Type B pancreatic cell (in vitro differentiated cells): ENCODE data around the gene CNRIP1. TPM values are rescaled to one million over a fixed set of nuclear protein-coding genes. Genes with fewer than 3 reads are reported as not detected.

ENCODE experiments used
- DNase-seq: peaks from one replicate; pipeline ENCODE4 v3.0.0; 2021; ENCODE audit warnings: mixed read lengths; ENCODE audit not compliant: unreplicated experiment; ENCODE audit errors: extremely low spot score
- H3K27ac Mint-ChIP-seq: 2 replicates; pipeline ENCODE4 v1.8.0; 2021; ENCODE audit warnings: mild to moderate bottlenecking, mixed read lengths
- H3K27me3 Mint-ChIP-seq: 2 replicates; pipeline ENCODE4 v1.8.0; 2021; ENCODE audit warnings: mixed read lengths
- H3K36me3 Mint-ChIP-seq: 2 replicates; pipeline ENCODE4 v1.8.0; 2021; ENCODE audit warnings: mixed read lengths
- H3K4me1 Mint-ChIP-seq: one replicate; pipeline ENCODE4 v1.8.0; 2021; ENCODE audit warnings: mixed read lengths; ENCODE audit not compliant: unreplicated experiment
- H3K4me3 Mint-ChIP-seq: 2 replicates; pipeline ENCODE4 v1.8.0; 2021; ENCODE audit warnings: mild to moderate bottlenecking, mixed read lengths
- H3K9me3 Mint-ChIP-seq: 2 replicates; pipeline ENCODE4 v1.8.0; 2021; ENCODE audit warnings: mixed read lengths
- long read RNA-seq: library from polyadenylated mRNA; unstranded; transcript quantifications from one replicate; pipeline ENCODE4 v2.0.0, GENCODE V29; 2020
- total RNA-seq: library from RNA; stranded (reverse); gene quantifications from 2 replicates; pipeline ENCODE4 v1.2.1, GENCODE V29; 2021; ENCODE audit warnings: low replicate concordance
- TF ChIP-seq, protein P1 (sequence below): fragments of 200-600 bp; sonication (generic); conservative IDR thresholded peaks from 2 replicates; pipeline ENCODE4 v1.5.0; 2021; ENCODE audit warnings: antibody characterized with exemption, mild to moderate bottlenecking

The CNRIP1 gene, protein sequence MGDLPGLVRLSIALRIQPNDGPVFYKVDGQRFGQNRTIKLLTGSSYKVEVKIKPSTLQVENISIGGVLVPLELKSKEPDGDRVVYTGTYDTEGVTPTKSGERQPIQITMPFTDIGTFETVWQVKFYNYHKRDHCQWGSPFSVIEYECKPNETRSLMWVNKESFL
- total RNA-seq, result 0.36 and 15.0 TPM in 2 replicates
- long read RNA-seq, partial matches to known transcripts, result 0 of 1 reads
- long read RNA-seq, other reads (novel, unspliced or antisense), result 1 of 1 reads

GRCh38 chr2:68319398-68320117, at the start of gene CNRIP1:
CNRIP1 (minus strand) TSS chr2:68319949; CDS start chr2:68319400, 549 bp downstream.
- Mint-ChIP-seq H3K27me3 (peaks cover 75% of the 10 kb centered on the region), H3K36me3 (peaks cover 6% of the 10 kb centered on the region), H3K4me3 (peak within 1 kb of the TSS; percentile 86), H3K9me3 (no peaks in the 10 kb centered on the region), H3K27ac (peak within 1 kb of the TSS; percentile 5), H3K4me1 (peaks cover 12% of the 10 kb centered on the region)
- TF ChIP-seq, protein P1, sequence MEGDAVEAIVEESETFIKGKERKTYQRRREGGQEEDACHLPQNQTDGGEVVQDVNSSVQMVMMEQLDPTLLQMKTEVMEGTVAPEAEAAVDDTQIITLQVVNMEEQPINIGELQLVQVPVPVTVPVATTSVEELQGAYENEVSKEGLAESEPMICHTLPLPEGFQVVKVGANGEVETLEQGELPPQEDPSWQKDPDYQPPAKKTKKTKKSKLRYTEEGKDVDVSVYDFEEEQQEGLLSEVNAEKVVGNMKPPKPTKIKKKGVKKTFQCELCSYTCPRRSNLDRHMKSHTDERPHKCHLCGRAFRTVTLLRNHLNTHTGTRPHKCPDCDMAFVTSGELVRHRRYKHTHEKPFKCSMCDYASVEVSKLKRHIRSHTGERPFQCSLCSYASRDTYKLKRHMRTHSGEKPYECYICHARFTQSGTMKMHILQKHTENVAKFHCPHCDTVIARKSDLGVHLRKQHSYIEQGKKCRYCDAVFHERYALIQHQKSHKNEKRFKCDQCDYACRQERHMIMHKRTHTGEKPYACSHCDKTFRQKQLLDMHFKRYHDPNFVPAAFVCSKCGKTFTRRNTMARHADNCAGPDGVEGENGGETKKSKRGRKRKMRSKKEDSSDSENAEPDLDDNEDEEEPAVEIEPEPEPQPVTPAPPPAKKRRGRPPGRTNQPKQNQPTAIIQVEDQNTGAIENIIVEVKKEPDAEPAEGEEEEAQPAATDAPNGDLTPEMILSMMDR, result peak; percentile 19
- peak; percentile 81 for DNase-seq

DNA sequence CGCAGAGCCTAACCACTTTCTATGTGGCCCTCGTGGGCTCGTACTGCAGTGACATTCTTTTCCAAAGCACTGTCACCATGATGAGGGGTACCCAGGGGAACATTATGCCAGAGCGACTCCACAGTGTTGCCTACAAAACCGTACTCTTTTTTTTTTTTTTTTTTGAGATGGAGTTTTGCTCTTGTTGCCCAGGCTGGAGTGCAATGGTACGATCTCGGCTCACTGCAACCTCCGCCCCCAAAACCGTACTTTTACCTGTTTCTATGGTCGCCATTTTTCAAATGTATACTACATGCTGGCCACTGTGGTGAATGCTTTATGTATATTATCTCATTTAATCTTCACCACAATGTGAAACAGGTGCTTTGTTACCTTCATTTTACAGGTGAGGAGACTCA, 49.6 kb upstream of the CNRIP1 start:
- TF ChIP-seq, protein P1, result no peak
- no peak overlapping the region for H3K4me3 Mint-ChIP-seq
- no peaks in the 10 kb centered on the region for H3K4me1 Mint-ChIP-seq
- no peaks in the 10 kb centered on the region for H3K36me3 Mint-ChIP-seq
- H3K27ac Mint-ChIP-seq, result no peak overlapping the region
- no peaks in the 10 kb centered on the region for H3K9me3 Mint-ChIP-seq
- H3K27me3 Mint-ChIP-seq, result no peaks in the 10 kb centered on the region
- no peak for DNase-seq

DNA sequence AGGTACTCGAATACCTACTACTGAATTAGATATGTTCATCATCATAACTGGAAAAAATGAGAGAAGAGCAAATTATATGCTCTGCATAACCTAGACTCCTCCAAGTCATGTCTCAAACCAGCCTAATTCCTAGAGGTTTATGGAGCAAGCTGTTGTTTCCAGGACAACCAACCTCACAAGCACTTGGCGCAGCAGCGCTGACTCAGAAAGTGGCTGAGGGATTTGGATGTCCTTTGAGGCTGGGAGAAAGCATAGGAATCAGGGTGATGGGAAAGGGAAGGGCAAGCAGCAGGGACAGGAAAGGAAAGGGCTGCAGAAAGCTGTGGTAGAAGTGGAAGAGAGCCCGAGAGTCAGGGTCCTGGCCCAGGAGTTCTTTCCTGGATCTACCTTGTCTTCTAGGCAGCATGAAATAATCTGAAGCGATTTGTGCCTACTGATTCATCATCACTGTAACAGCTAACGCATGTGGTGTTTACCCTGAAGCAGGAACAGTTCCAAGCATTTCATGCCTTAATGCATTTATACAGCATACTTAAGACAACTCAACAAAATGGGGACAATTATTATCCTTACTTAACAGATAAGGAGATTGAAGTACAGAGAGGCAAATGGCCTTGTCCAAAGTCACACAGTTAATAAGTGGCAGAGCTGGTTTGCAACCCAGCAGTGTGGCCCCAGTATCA, 49.0 kb upstream of the CNRIP1 start:
- H3K27me3 Mint-ChIP-seq, result no peaks in the 10 kb centered on the region
- TF ChIP-seq, protein P1, result no peak
- no peak for DNase-seq
- H3K4me3 Mint-ChIP-seq, result no peak overlapping the region
- no peaks in the 10 kb centered on the region for H3K4me1 Mint-ChIP-seq
- H3K36me3 Mint-ChIP-seq, result no peaks in the 10 kb centered on the region
- no peaks in the 10 kb centered on the region for H3K9me3 Mint-ChIP-seq
- no peak overlapping the region for H3K27ac Mint-ChIP-seq

DNA sequence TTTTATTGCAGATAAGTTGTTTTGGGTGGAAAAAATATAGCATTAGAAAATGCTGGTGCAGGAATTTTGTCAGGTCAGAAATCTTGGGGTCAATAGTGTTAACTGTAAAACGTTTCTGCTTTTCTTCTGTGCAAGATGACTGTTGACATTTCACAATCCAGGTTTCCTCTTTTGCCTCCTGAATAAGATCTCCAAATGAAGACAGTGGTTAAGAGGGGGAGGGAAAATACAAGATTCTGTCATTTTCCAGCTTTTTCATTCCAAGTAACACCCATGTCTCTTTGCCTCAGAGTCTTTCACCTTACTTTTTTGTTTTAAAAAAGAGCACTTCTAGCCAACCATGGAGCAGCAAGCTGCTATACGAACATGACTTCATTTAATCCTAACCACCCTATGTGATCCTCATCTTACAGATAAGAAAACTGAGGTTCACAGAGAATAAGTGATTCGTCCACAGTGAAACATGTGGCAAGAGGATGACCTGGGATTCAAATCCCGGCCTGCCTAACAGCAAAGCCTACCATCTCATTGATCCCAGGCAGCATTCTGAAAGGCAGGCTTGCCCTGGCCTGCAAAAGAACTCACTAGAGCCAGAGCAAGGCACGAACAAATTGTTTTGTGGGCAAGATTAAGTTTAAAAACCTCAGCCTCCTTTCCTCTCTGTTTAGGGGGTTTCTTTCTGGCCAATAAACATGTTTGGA, 48.4 kb upstream of the CNRIP1 start:
- no peak for DNase-seq
- Mint-ChIP-seq H3K9me3 (no peaks in the 10 kb centered on the region), H3K36me3 (no peaks in the 10 kb centered on the region), H3K27ac (no peak overlapping the region), H3K4me3 (no peak overlapping the region), H3K4me1 (no peaks in the 10 kb centered on the region), H3K27me3 (no peaks in the 10 kb centered on the region)
- TF ChIP-seq, protein P1, result no peak

- H3K27me3 Mint-ChIP-seq, result peaks cover 5% of the 10 kb centered on the region
- no peak overlapping the region for H3K4me3 Mint-ChIP-seq
- peaks cover 7% of the 10 kb centered on the region for H3K9me3 Mint-ChIP-seq
- no peak overlapping the region for H3K27ac Mint-ChIP-seq
- TF ChIP-seq, protein P1, result no peak
- no peak for DNase-seq
- H3K4me1 Mint-ChIP-seq, result peaks cover 6% of the 10 kb centered on the region
- no peaks in the 10 kb centered on the region for H3K36me3 Mint-ChIP-seq
These were observed 46.4 kb upstream of the CNRIP1 start for GRCh38 chr2:68366083-68366560.
